Measurements from ENCODE around the gene STARD7. TPM values are rescaled to one million over a fixed set of nuclear protein-coding genes. Genes with fewer than 3 reads are reported as not detected.

Gene STARD7
- total and polyA plus RNA-seq, 2 donors (not counting 1 experiment from before 2014, with no cell fraction given): 35.1 to 133 TPM

- Histone ChIP-seq H3K4me2 (replicated peaks; ENCODE audit: low read depth, low read length, poor library complexity, severe bottlenecking) (peak overlapping the region; percentile 36), H3K27me3 (replicated peaks in 1 of 4; ENCODE audit: control extremely low read depth in 1 of 4, control insufficient read depth in 3 of 4, insufficient read depth in 4 of 4, low read length in 3 of 4) (no peaks in the 10 kb centered on the region), H3K36me3 (replicated peaks in 1 of 2; ENCODE audit: control extremely low read depth in 1 of 2, control insufficient read depth in 1 of 2, extremely low read depth in 1 of 2, insufficient read depth in 2 of 2, low read length in 1 of 2) (no peaks in the 10 kb centered on the region), H3K9ac (ENCODE audit: low read length) (peak overlapping the region; percentile 9), H3K79me2 (ENCODE audit: control insufficient read depth, insufficient read depth, low read length) (peaks cover 92% of the 10 kb centered on the region), H3K9me3 (ENCODE audit: control extremely low read depth in 1 of 3, control insufficient read depth in 2 of 3, insufficient read depth in 1 of 3, low read length in 2 of 3) (no peaks in the 10 kb centered on the region), H3K4me1 (ENCODE audit: control insufficient read depth in 2 of 2, insufficient read depth in 2 of 2, low read length in 2 of 2) (peaks cover 68 to 82% of the 10 kb centered on the region in 2 donors), H3K27ac (ENCODE audit: low read length in 2 of 2) (peak overlapping the region in 1 of 2 donors; percentile 75), H4K20me1 (ENCODE audit: control insufficient read depth, insufficient read depth, low read length, poor library complexity, severe bottlenecking) (peaks cover 65% of the 10 kb centered on the region), H3K4me3 (ENCODE audit: control extremely low read depth in 1 of 5, extremely low read depth in 1 of 5, insufficient read depth in 1 of 5, low read depth in 2 of 5, low read length in 4 of 5) (peak overlapping the region in 1 of 5 experiments; percentile 8), H2AFZ (ENCODE audit: insufficient read depth, low read depth, low read length, poor library complexity, severe bottlenecking) (no peak overlapping the region)
- no peak for DNase-seq
- Mint-ChIP-seq H3K4me1 (peaks cover 70% of the 10 kb centered on the region), H3K4me3 (peak overlapping the region; percentile 86), H3K27me3 (no peaks in the 10 kb centered on the region), H3K27ac (peak overlapping the region; percentile 74), H3K9me3 (ENCODE audit: insufficient read depth) (no peaks in the 10 kb centered on the region)
- intact Hi-C loops (cut with micrococcal nuclease): loop anchor here (10.0 kb wide), 1 partner anchor 300 kb away; the partner anchor contains the start of gene NEURL3
- CTCF ChIA-PET: interaction anchor here (1.2 to 2.1 kb wide), 4 partner anchors 29 to 63 kb away, joined by 3 to 9 read pairs (median 6); no protein-coding TSS in a partner anchor
- TF ChIP-seq, protein P1, sequence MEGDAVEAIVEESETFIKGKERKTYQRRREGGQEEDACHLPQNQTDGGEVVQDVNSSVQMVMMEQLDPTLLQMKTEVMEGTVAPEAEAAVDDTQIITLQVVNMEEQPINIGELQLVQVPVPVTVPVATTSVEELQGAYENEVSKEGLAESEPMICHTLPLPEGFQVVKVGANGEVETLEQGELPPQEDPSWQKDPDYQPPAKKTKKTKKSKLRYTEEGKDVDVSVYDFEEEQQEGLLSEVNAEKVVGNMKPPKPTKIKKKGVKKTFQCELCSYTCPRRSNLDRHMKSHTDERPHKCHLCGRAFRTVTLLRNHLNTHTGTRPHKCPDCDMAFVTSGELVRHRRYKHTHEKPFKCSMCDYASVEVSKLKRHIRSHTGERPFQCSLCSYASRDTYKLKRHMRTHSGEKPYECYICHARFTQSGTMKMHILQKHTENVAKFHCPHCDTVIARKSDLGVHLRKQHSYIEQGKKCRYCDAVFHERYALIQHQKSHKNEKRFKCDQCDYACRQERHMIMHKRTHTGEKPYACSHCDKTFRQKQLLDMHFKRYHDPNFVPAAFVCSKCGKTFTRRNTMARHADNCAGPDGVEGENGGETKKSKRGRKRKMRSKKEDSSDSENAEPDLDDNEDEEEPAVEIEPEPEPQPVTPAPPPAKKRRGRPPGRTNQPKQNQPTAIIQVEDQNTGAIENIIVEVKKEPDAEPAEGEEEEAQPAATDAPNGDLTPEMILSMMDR (IDR thresholded peaks at IDR 0.05): no peak
- no peak for TF ChIP-seq EZH2 (IDR thresholded peaks at IDR 0.05; ENCODE audit: borderline replicate concordance, insufficient read depth, low read depth, low read length, poor library complexity, severe bottlenecking)
- ATAC-seq (ENCODE audit: low read depth): no peak
- WGBS (ENCODE audit: insufficient coverage): no CpG with 5 or more reads among the region's 6 CpGs
- POLR2A ChIA-PET: interaction anchor here (0.9 kb wide), 1 partner anchor 13 kb away, joined by 3 read pairs; no protein-coding TSS in a partner anchor
Measured at GRCh38 chr2:96204836-96205624, 3.6 kb downstream of the STARD7 start.

All from B cell (primary cell).